Panc1 (cell line): ENCODE results near the gene INPP1. TPM values are rescaled to one million over a fixed set of nuclear protein-coding genes. Genes with fewer than 3 reads are reported as not detected.

Experiments
- ATAC-seq: fragments of 200-7000 bp; cut with Tn5 transposase; 2 replicates; pipeline ENCODE4 v1.9.1; 2020; ENCODE audit warnings: mild to moderate bottlenecking, moderate library complexity
- BruUV-seq: library from RNA; stranded (reverse); fragments of 400-500 nt; replicated peaks from 2 replicates; lab custom pipeline; 2021; lab: Mats Ljungman, UMichigan
- CTCF ChIA-PET: fragments of 300-600 bp; sonication (Branson Sonifier 250); formaldehyde crosslinking; loops from one replicate; lab custom pipeline; 2022; ENCODE audit warnings: antibody characterized with exemption; lab: Charles Lee
- POLR2A ChIA-PET: fragments of 300-600 bp; sonication (Branson Sonifier 250); formaldehyde crosslinking; loops from one replicate; lab custom pipeline; 2022; ENCODE audit warnings: antibody characterized with exemption; lab: Charles Lee
- DNase-seq: peaks from one replicate; pipeline ENCODE4 v3.0.0-alpha.2; 2010; ENCODE audit warnings: low read depth, low spot score
- H3K27ac ChIP-seq: 2 replicates; pipeline ENCODE4 v1.5.1; 2011; ENCODE audit warnings: mild to moderate bottlenecking, low read length, inconsistent platforms
- H3K27me3 ChIP-seq: fragments of 200-500 bp; sonication (Bioruptor generic); 2 replicates; pipeline ENCODE4 v1.6.0; 2014; ENCODE audit warnings: low read length, inconsistent platforms; ENCODE audit not compliant: control insufficient read depth, insufficient read depth
- H3K36me3 ChIP-seq: fragments of 200-500 bp; sonication (Bioruptor generic); 2 replicates; pipeline ENCODE4 v1.5.1; 2014; ENCODE audit warnings: inconsistent platforms, mild to moderate bottlenecking, low read length, moderate library complexity; ENCODE audit not compliant: control insufficient read depth, insufficient read depth
- H3K4me1 ChIP-seq: 2 replicates; pipeline ENCODE4 v1.5.1; 2011; ENCODE audit warnings: inconsistent platforms, mild to moderate bottlenecking, low read length, moderate library complexity; ENCODE audit not compliant: control insufficient read depth, insufficient read depth
- H3K4me3 ChIP-seq, 2 experiments: 2 replicates each; pipeline ENCODE4 v1.5.1; 2011 to 2012; ENCODE audit warnings: low read depth in 2 of 2, low read length in 2 of 2, mild to moderate bottlenecking in 2 of 2, inconsistent platforms in 1 of 2, moderate library complexity in 1 of 2
- H3K9me3 ChIP-seq: fragments of 200-500 bp; sonication (Bioruptor generic); 2 replicates; pipeline ENCODE4 v1.5.1; 2014; ENCODE audit warnings: low read depth, mild to moderate bottlenecking, inconsistent platforms, low read length, moderate library complexity; ENCODE audit not compliant: control insufficient read depth, insufficient read depth
- CTCF ChIP-seq: fragments of 450-650 bp; IDR thresholded peaks from 2 replicates; pipeline ENCODE4 v1.5.1; 2017; ENCODE audit warnings: mild to moderate bottlenecking
- POLR2AphosphoS5 ChIP-seq: IDR thresholded peaks from 2 replicates; pipeline ENCODE4 v1.6.1; 2012; ENCODE audit warnings: mild to moderate bottlenecking, low read depth, low read length, moderate library complexity
- REST ChIP-seq, 2 experiments: IDR thresholded peaks; 2 replicates each; pipeline ENCODE4 v1.6.1; 2011 to 2012; ENCODE audit warnings: low read depth in 2 of 2, control low read depth in 1 of 2, low read length in 1 of 2, mild to moderate bottlenecking in 1 of 2, moderate library complexity in 1 of 2; ENCODE audit not compliant: insufficient read depth in 1 of 2
- SIN3A ChIP-seq: IDR thresholded peaks from 2 replicates; pipeline ENCODE4 v1.6.1; 2012; ENCODE audit warnings: low read depth, mild to moderate bottlenecking, low read length, moderate library complexity, borderline replicate concordance; ENCODE audit not compliant: insufficient read depth
- TCF7L2 ChIP-seq: IDR thresholded peaks from 2 replicates; pipeline ENCODE4 v1.6.1; 2011; ENCODE audit warnings: mild to moderate bottlenecking, low read depth, low read length, inconsistent platforms
- in situ Hi-C: cut with HindIII; loops from 2 replicates; pipeline ENCODE4 v1.10.0; 2016; ENCODE audit warnings: low sequenced_read_pairs, low pct_unique_long_range_greater_than_20kb
- intact Hi-C: fragments of 100-400 bp; cut with micrococcal nuclease; formaldehyde crosslinking; loops from one replicate; pipeline ENCODE4 v1.10.0; 2022; ENCODE audit not compliant: unreplicated experiment
- total RNA-seq: library from RNA; stranded (reverse); gene quantifications from one replicate; pipeline ENCODE4 v1.2.1, GENCODE V29; 2021; ENCODE audit not compliant: unreplicated experiment

Gene INPP1
- total RNA-seq, 1 experiment from 2014 or later: 10.8 TPM

GRCh38 chr2:190343089-190343535, 277 bp upstream of the INPP1 start:
- peaks cover 6% of the 10 kb centered on the region for H3K4me1 ChIP-seq
- no peaks in the 10 kb centered on the region; the same call in 1 of the 2 replicates for H3K36me3 ChIP-seq
- intact Hi-C loops: no loop called here
- no peaks in the 10 kb centered on the region for H3K9me3 ChIP-seq
- H3K27me3 ChIP-seq: no peaks in the 10 kb centered on the region
- TF ChIP-seq SIN3A (0 out of 2 replicates have a peak, but pooled peaks have one; percentile 35), TCF7L2 (no peak)
- ChIA-PET CTCF (interaction anchor here (1.4 kb wide), 1 partner anchor 24 kb away, joined by 5 read pairs; the partner anchor contains the start of gene HIBCH), POLR2A (no interaction called here)
- BruUV-seq: no TSS peak
- H3K27ac ChIP-seq: no peak overlapping the region
- ATAC-seq (peak; percentile 47), DNase-seq (no peak)
- H3K4me3 ChIP-seq: peak overlapping the region; percentile 62 to 67
- in situ Hi-C loops: no loop called here

GRCh38 chr2:190344276-190344827, 963 bp downstream of the INPP1 start:
- intact Hi-C loops: no loop called here
- Histone ChIP-seq H3K27me3 (no peaks in the 10 kb centered on the region), H3K9me3 (no peaks in the 10 kb centered on the region), H3K27ac (peak overlapping the region; percentile 55), H3K4me1 (peaks cover 6% of the 10 kb centered on the region), H3K36me3 (no peaks in the 10 kb centered on the region; the same call in 1 of the 2 replicates), H3K4me3 (peak overlapping the region; percentile 62 to 67)
- BruUV-seq: no TSS peak
- POLR2A ChIA-PET: no interaction called here
- ATAC-seq (peak; percentile 89), DNase-seq (peak; percentile 32)
- TF ChIP-seq POLR2AphosphoS5 (no peak), CTCF (peak; percentile 78), SIN3A (peak; percentile 61; the same call in 1 of the 2 replicates)
- in situ Hi-C loops: no loop called here
- CTCF ChIA-PET: interaction anchor here (0.5 kb wide), 1 partner anchor 376 kb away, joined by 3 read pairs; no protein-coding TSS in a partner anchor

GRCh38 chr2:190350371-190350770, 7.0 kb downstream of the INPP1 start:
- no peak overlapping the region for H3K27ac ChIP-seq
- POLR2A ChIA-PET: no interaction called here
- no peaks in the 10 kb centered on the region for H3K36me3 ChIP-seq
- ATAC-seq (no peak), DNase-seq (no peak)
- H3K4me3 ChIP-seq: no peak overlapping the region
- no peaks in the 10 kb centered on the region for H3K4me1 ChIP-seq
- CTCF ChIA-PET: no interaction called here
- BruUV-seq: no TSS peak
- no peaks in the 10 kb centered on the region for H3K9me3 ChIP-seq
- TF ChIP-seq CTCF (no peak), REST (IDR thresholded peaks at IDR 0.05; ENCODE audit: insufficient read depth in 1 of 2, low read depth in 2 of 2, low read length in 1 of 2) (no peak), SIN3A (no peak), TCF7L2 (no peak), POLR2AphosphoS5 (no peak)
- H3K27me3 ChIP-seq: no peaks in the 10 kb centered on the region
- in situ Hi-C loops: no loop called here
- intact Hi-C loops: no loop called here
